Measurements from ENCODE around the gene CDCA3.

GRCh38 chr12:6809056-6809455, 42.0 kb downstream of the CDCA3 start:
- TF ChIP-seq CTCF (IDR thresholded peaks at IDR 0.05) (no peak), EP300 (IDR thresholded peaks at IDR 0.05) (no peak), POLR2A (IDR thresholded peaks at IDR 0.05) (no peak), POLR2AphosphoS5 (IDR thresholded peaks at IDR 0.05) (no peak)

Data from upper lobe of left lung (tissue), 4 donors.